Spleen (tissue), 11 donors: ENCODE measurements around the gene MLYCD. TPM values are rescaled to one million over a fixed set of nuclear protein-coding genes. Genes with fewer than 3 reads are reported as not detected.

Source experiments
- DNase-seq: peaks from one replicate; pipeline ENCODE4 v3.0.0-alpha.2; 2020
- H3K27ac ChIP-seq, 8 donors: fragments of 200-600 bp; sonication (generic) in 7 of 8; 1 replicate in 4 of 8; 2 replicates in 4 of 8; pipeline versions ENCODE4 v1.5.0 to v1.8.0; 2016 to 2021; ENCODE audit warnings: inconsistent platforms in 4 of 8, mild to moderate bottlenecking in 4 of 8, moderate library complexity in 1 of 8
- H3K27me3 ChIP-seq, 7 donors: fragments of 200-600 bp; sonication (generic) in 6 of 7; replicated peaks in 1 of 7; 1 replicate in 4 of 7; 2 replicates in 3 of 7; pipeline versions ENCODE4 v1.5.0 to v1.8.0; 2016 to 2021; ENCODE audit warnings: inconsistent platforms in 3 of 7, mild to moderate bottlenecking in 1 of 7
- H3K36me3 ChIP-seq, 6 donors: fragments of 200-600 bp; sonication (generic) in 5 of 6; 1 replicate in 4 of 6; 2 replicates in 2 of 6; pipeline versions ENCODE4 v1.5.0 to v1.8.0; 2016 to 2021; ENCODE audit warnings: inconsistent platforms in 2 of 6
- H3K4me1 ChIP-seq, 6 donors: fragments of 200-600 bp; sonication (generic) in 5 of 6; 1 replicate in 3 of 6; 2 replicates in 3 of 6; pipeline versions ENCODE4 v1.5.0 to v1.8.0; 2016 to 2021; ENCODE audit warnings: inconsistent platforms in 3 of 6
- H3K4me3 ChIP-seq, 8 donors: fragments of 200-600 bp; sonication (generic) in 7 of 8; 1 replicate in 4 of 8; 2 replicates in 4 of 8; pipeline versions ENCODE4 v1.5.0 to v1.8.0; 2016 to 2021; ENCODE audit warnings: inconsistent platforms in 4 of 8, mild to moderate bottlenecking in 4 of 8, moderate library complexity in 2 of 8
- H3K9me3 ChIP-seq, 8 donors: fragments of 200-600 bp; sonication (generic) in 7 of 8; 1 replicate in 4 of 8; 2 replicates in 4 of 8; pipeline versions ENCODE4 v1.5.0 to v1.8.0; 2016 to 2021; ENCODE audit warnings: inconsistent platforms in 4 of 8
- CTCF ChIP-seq, 11 experiments: fragments of 200-600 bp in 7 of 11; fragments of 450-650 bp in 4 of 11; sonication (generic) in 4 of 11; IDR thresholded peaks in 8 of 11; conservative IDR thresholded peaks in 3 of 11; 1 replicate in 7 of 11; 2 replicates in 4 of 11; pipeline versions ENCODE4 v1.4.0 to v1.8.0; 2016 to 2021; ENCODE audit warnings: antibody characterized with exemption in 11 of 11, inconsistent platforms in 4 of 11, mild to moderate bottlenecking in 1 of 11
- POLR2A ChIP-seq, 3 donors: fragments of 450-650 bp; IDR thresholded peaks; one replicate each; pipeline ENCODE4 v1.5.1; 2017; ENCODE audit warnings: antibody characterized with exemption in 3 of 3, mild to moderate bottlenecking in 1 of 3
- POLR2AphosphoS5 ChIP-seq, 3 donors: sonication (generic); formaldehyde crosslinking; IDR thresholded peaks; one replicate each; pipeline ENCODE4 v1.5.1; 2017; ENCODE audit warnings: antibody characterized with exemption in 3 of 3
- WGBS, 5 donors: extraction: QIAGEN DNeasy Blood & Tissue Kit in 3 of 5; methylation state at CpG; one replicate each; pipeline versions ENCODE4 v1.1.5 to v1.1.7; 2013 to 2018; 5-methylcytosine and 5-hydroxymethylcytosine counted together
- intact Hi-C: fragments of 100-400 bp; cut with DNase I; formaldehyde crosslinking; loops from one replicate; pipeline ENCODE4 v1.15.0; 2023; ENCODE audit warnings: low total_unique reads
- polyA plus RNA-seq, 3 donors: library from polyadenylated mRNA; stranded (reverse); fragments of 200-250 nt; gene quantifications; one replicate each; pipeline ENCODE4 v1.2.1, GENCODE V29; 2013
- total RNA-seq, 7 donors: library from RNA; depleted of rRNA in 3 of 7; stranded (reverse); fragments of >200 nt in 3 of 7; fragmentation: NEBNext Ultra II Directional in 4 of 7; extraction: Animal tissue kit (Norgen Biotek cat#: 25700) in 4 of 7; gene quantifications; one replicate each; pipeline versions ENCODE4 v1.1.0 to v1.2.1, GENCODE V29; 2016 to 2021
- donor health status: healthy with polysubstance abuse.
- donor health status: DM: no; HTN: no; CAD: no; lungs with moderate emphysema.
- donor health status: DM: no; HTN: no; CAD: no.
- donor health status: Bipolar disorder and iron deficiency.
- donor health status: healthy.
- donor health status: DM: no; HTN: no; CAD: no.
- donor health status: DM: yes; HTN: yes; CAD: no.

Gene MLYCD
- total and polyA plus RNA-seq, 10 donors, result 2.0 to 14.3 (median 9.9) TPM

DNA sequence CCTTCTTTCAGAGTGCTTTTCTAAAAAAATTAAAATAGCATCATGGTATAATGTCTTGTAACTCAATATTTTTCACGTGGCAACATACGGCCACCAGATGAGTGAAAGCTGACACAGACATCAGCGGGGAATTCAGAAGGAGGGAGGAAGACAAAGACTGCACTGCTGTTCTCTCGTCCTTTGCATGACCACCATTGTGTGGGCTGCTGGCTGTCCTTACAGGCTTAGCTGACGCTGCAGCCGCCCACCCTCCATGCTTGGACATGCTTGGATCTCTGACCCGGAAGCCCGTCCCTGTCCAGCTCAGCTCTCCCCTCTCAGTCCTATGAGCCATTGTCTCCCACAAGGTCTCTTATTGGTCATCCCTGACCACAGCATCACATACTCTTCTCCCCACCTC lies 11.4 kb upstream of the MLYCD start:
- intact Hi-C loops, result no loop called here
- no peak for DNase-seq
- H3K27me3 ChIP-seq, result no peaks in the 10 kb centered on the region

DNA sequence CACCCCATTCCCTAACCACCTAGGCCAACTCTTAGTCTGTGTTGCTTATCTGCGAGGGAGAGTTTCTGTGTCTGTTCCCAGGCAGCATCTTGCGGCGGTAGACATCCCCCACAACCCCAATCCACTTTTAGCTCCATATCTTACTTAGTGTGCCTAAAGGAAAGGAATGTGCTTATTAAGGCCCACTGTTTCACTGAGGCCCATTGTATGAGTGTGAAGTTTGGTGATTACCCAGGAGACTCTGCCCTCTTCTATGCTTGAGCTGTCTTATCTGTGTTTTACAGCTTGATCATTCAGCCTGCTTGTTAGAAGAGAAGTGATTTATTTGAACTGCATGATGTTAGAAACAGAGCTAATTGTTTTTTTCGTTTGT lies 10.3 kb upstream of the MLYCD start:
- no peak overlapping the region for H3K27ac ChIP-seq
- 59 to 82% (median 77%) methylated on average over 4 of the region's 4 CpGs for whole genome bisulfite sequencing, 5 donors
- no peak overlapping the region for H3K4me3 ChIP-seq
- no peak for TF ChIP-seq POLR2A (IDR thresholded peaks at IDR 0.05)
- no peak for TF ChIP-seq POLR2AphosphoS5 (IDR thresholded peaks at IDR 0.05)
- no peak for TF ChIP-seq CTCF (IDR thresholded peaks at IDR 0.05 in 8 of 11, conservative IDR thresholded peaks at IDR 0.05 in 3 of 11)
- H3K27me3 ChIP-seq, result no peaks in the 10 kb centered on the region
- peaks cover 0 to 23% (median 13%) of the 10 kb centered on the region in 8 donors for H3K9me3 ChIP-seq
- intact Hi-C loops, result no loop called here
- no peak for DNase-seq
- H3K36me3 ChIP-seq, result no peaks in the 10 kb centered on the region
- no peaks in the 10 kb centered on the region for H3K4me1 ChIP-seq

More for the DNA sequence above, 11.4 kb upstream of the MLYCD start:
- Histone ChIP-seq H3K27ac (no peak overlapping the region), H3K4me1 (no peaks in the 10 kb centered on the region), H3K36me3 (no peaks in the 10 kb centered on the region), H3K9me3 (peaks cover 0 to 21% (median 13%) of the 10 kb centered on the region in 8 donors), H3K4me3 (no peak overlapping the region)
- TF ChIP-seq CTCF (IDR thresholded peaks at IDR 0.05 in 8 of 11, conservative IDR thresholded peaks at IDR 0.05 in 3 of 11) (no peak), POLR2AphosphoS5 (IDR thresholded peaks at IDR 0.05) (no peak), POLR2A (IDR thresholded peaks at IDR 0.05) (no peak)
- 64 to 81% (median 79%) methylated on average over 8 of the region's 8 CpGs for WGBS, 5 donors

GRCh38 chr16:83890359-83890758 lies 8.6 kb upstream of the MLYCD start:
- no peaks in the 10 kb centered on the region for H3K27me3 ChIP-seq
- H3K4me1 ChIP-seq, result no peaks in the 10 kb centered on the region
- intact Hi-C loops, result no loop called here
- no peak for DNase-seq
- H3K9me3 ChIP-seq, result peaks cover 0 to 23% (median 13%) of the 10 kb centered on the region in 8 donors
- H3K4me3 ChIP-seq, result no peak overlapping the region
- 90 to 94% (median 91%) methylated on average over 5 of the region's 5 CpGs for WGBS, 5 donors
- H3K36me3 ChIP-seq, result no peaks in the 10 kb centered on the region
- no peak overlapping the region for H3K27ac ChIP-seq
- TF ChIP-seq POLR2AphosphoS5 (IDR thresholded peaks at IDR 0.05) (no peak), POLR2A (IDR thresholded peaks at IDR 0.05) (no peak), CTCF (IDR thresholded peaks at IDR 0.05 in 8 of 11, conservative IDR thresholded peaks at IDR 0.05 in 3 of 11) (no peak)

- H3K36me3 ChIP-seq, result no peaks in the 10 kb centered on the region
- no peak overlapping the region for H3K27ac ChIP-seq
- no peaks in the 10 kb centered on the region for H3K27me3 ChIP-seq
- 74 to 90% (median 83%) methylated on average over 3 of the region's 3 CpGs for WGBS, 5 donors
- no peak overlapping the region for H3K4me3 ChIP-seq
- intact Hi-C loops, result no loop called here
- H3K9me3 ChIP-seq, result peaks cover 0 to 23% (median 13%) of the 10 kb centered on the region in 8 donors
- DNase-seq, result no peak
- no peak for TF ChIP-seq POLR2AphosphoS5 (IDR thresholded peaks at IDR 0.05)
- TF ChIP-seq POLR2A (IDR thresholded peaks at IDR 0.05), result no peak
- no peak for TF ChIP-seq CTCF (IDR thresholded peaks at IDR 0.05 in 8 of 11, conservative IDR thresholded peaks at IDR 0.05 in 3 of 11)
- H3K4me1 ChIP-seq, result no peaks in the 10 kb centered on the region
These were observed 7.2 kb upstream of the MLYCD start for GRCh38 chr16:83891742-83892141.
